ENCODE data around the gene PKP4.

PKP4 gene

GRCh38 chr2:158716921-158717320, 260.2 kb downstream of the PKP4 start:
- Histone ChIP-seq H3K9me3 (ENCODE audit: low read length) (no peaks in the 10 kb centered on the region), H3K27ac (ENCODE audit: low read depth, low read length) (no peak overlapping the region), H3K27me3 (ENCODE audit: control insufficient read depth in 1 of 2, insufficient read depth in 2 of 2, low read length in 2 of 2) (no peaks in the 10 kb centered on the region), H3K9ac (ENCODE audit: low read length) (no peak overlapping the region), H3K4me3 (ENCODE audit: low read depth in 1 of 2, low read length in 2 of 2) (no peak overlapping the region), H3K36me3 (ENCODE audit: insufficient read depth, low read length) (no peaks in the 10 kb centered on the region), H3K4me1 (ENCODE audit: insufficient read depth, low read length) (no peaks in the 10 kb centered on the region)

- no peak overlapping the region for H3K4me3 ChIP-seq (ENCODE audit: low read depth in 1 of 2, low read length in 2 of 2)
- H3K36me3 ChIP-seq (ENCODE audit: insufficient read depth, low read length), result no peaks in the 10 kb centered on the region
- H3K9me3 ChIP-seq (ENCODE audit: low read length), result no peaks in the 10 kb centered on the region
- H3K27me3 ChIP-seq (ENCODE audit: control insufficient read depth in 1 of 2, insufficient read depth in 2 of 2, low read length in 2 of 2), result no peaks in the 10 kb centered on the region
- no peaks in the 10 kb centered on the region for H3K4me1 ChIP-seq (ENCODE audit: insufficient read depth, low read length)
- no peak overlapping the region for H3K27ac ChIP-seq (ENCODE audit: low read depth, low read length)
- H3K9ac ChIP-seq (ENCODE audit: low read length), result no peak overlapping the region
Measured at GRCh38 chr2:158717366-158718195, 260.8 kb downstream of the PKP4 start.

- H3K27ac ChIP-seq (ENCODE audit: low read depth, low read length), result no peak overlapping the region
- no peak overlapping the region for H3K9ac ChIP-seq (ENCODE audit: low read length)
- no peaks in the 10 kb centered on the region for H3K27me3 ChIP-seq (ENCODE audit: control insufficient read depth in 1 of 2, insufficient read depth in 2 of 2, low read length in 2 of 2)
- H3K4me3 ChIP-seq (ENCODE audit: low read depth in 1 of 2, low read length in 2 of 2), result no peak overlapping the region
- no peaks in the 10 kb centered on the region for H3K9me3 ChIP-seq (ENCODE audit: low read length)
- H3K36me3 ChIP-seq (ENCODE audit: insufficient read depth, low read length), result no peaks in the 10 kb centered on the region
- no peaks in the 10 kb centered on the region for H3K4me1 ChIP-seq (ENCODE audit: insufficient read depth, low read length)
Measured at GRCh38 chr2:158718196-158718585, 261.4 kb downstream of the PKP4 start.

GRCh38 chr2:158718851-158719250, 262.1 kb downstream of the PKP4 start:
- H3K4me1 ChIP-seq (ENCODE audit: insufficient read depth, low read length), result no peaks in the 10 kb centered on the region

GRCh38 chr2:158719403-158719802, 262.7 kb downstream of the PKP4 start:
- H3K27me3 ChIP-seq (ENCODE audit: control insufficient read depth in 1 of 2, insufficient read depth in 2 of 2, low read length in 2 of 2), result no peaks in the 10 kb centered on the region
- no peak overlapping the region for H3K4me3 ChIP-seq (ENCODE audit: low read depth in 1 of 2, low read length in 2 of 2)
- no peaks in the 10 kb centered on the region for H3K4me1 ChIP-seq (ENCODE audit: insufficient read depth, low read length)
- H3K36me3 ChIP-seq (ENCODE audit: insufficient read depth, low read length), result no peaks in the 10 kb centered on the region
- H3K9me3 ChIP-seq (ENCODE audit: low read length), result no peaks in the 10 kb centered on the region
- H3K9ac ChIP-seq (ENCODE audit: low read length), result no peak overlapping the region
- H3K27ac ChIP-seq (ENCODE audit: low read depth, low read length), result no peak overlapping the region

More at GRCh38 chr2:158718851-158719250, 262.1 kb downstream of the PKP4 start:
- no peak overlapping the region for H3K27ac ChIP-seq (ENCODE audit: low read depth, low read length)
- no peaks in the 10 kb centered on the region for H3K9me3 ChIP-seq (ENCODE audit: low read length)
- no peak overlapping the region for H3K9ac ChIP-seq (ENCODE audit: low read length)
- no peak overlapping the region for H3K4me3 ChIP-seq (ENCODE audit: low read depth in 1 of 2, low read length in 2 of 2)
- H3K36me3 ChIP-seq (ENCODE audit: insufficient read depth, low read length), result no peaks in the 10 kb centered on the region
- H3K27me3 ChIP-seq (ENCODE audit: control insufficient read depth in 1 of 2, insufficient read depth in 2 of 2, low read length in 2 of 2), result no peaks in the 10 kb centered on the region

GRCh38 chr2:158722266-158723105, 265.7 kb downstream of the PKP4 start:
- H3K27ac ChIP-seq (ENCODE audit: low read depth, low read length), result no peak overlapping the region
- no peaks in the 10 kb centered on the region for H3K36me3 ChIP-seq (ENCODE audit: insufficient read depth, low read length)
- no peaks in the 10 kb centered on the region for H3K4me1 ChIP-seq (ENCODE audit: insufficient read depth, low read length)
- H3K9ac ChIP-seq (ENCODE audit: low read length), result no peak overlapping the region
- no peaks in the 10 kb centered on the region for H3K9me3 ChIP-seq (ENCODE audit: low read length)
- H3K4me3 ChIP-seq (ENCODE audit: low read depth in 1 of 2, low read length in 2 of 2), result no peak overlapping the region
- H3K27me3 ChIP-seq (ENCODE audit: control insufficient read depth in 1 of 2, insufficient read depth in 2 of 2, low read length in 2 of 2), result no peaks in the 10 kb centered on the region

- H3K9me3 ChIP-seq (ENCODE audit: low read length), result no peaks in the 10 kb centered on the region
- H3K27me3 ChIP-seq (ENCODE audit: control insufficient read depth in 1 of 2, insufficient read depth in 2 of 2, low read length in 2 of 2), result no peaks in the 10 kb centered on the region
- H3K27ac ChIP-seq (ENCODE audit: low read depth, low read length), result no peak overlapping the region
- H3K36me3 ChIP-seq (ENCODE audit: insufficient read depth, low read length), result no peaks in the 10 kb centered on the region
- no peaks in the 10 kb centered on the region for H3K4me1 ChIP-seq (ENCODE audit: insufficient read depth, low read length)
- H3K9ac ChIP-seq (ENCODE audit: low read length), result no peak overlapping the region
- no peak overlapping the region for H3K4me3 ChIP-seq (ENCODE audit: low read depth in 1 of 2, low read length in 2 of 2)
Measured at GRCh38 chr2:158723181-158723838, 266.6 kb downstream of the PKP4 start.

GRCh38 chr2:158723921-158724802, 267.4 kb downstream of the PKP4 start:
- no peak overlapping the region for H3K27ac ChIP-seq (ENCODE audit: low read depth, low read length)
- no peaks in the 10 kb centered on the region for H3K4me1 ChIP-seq (ENCODE audit: insufficient read depth, low read length)
- H3K36me3 ChIP-seq (ENCODE audit: insufficient read depth, low read length), result no peaks in the 10 kb centered on the region
- H3K9ac ChIP-seq (ENCODE audit: low read length), result no peak overlapping the region
- H3K27me3 ChIP-seq (ENCODE audit: control insufficient read depth in 1 of 2, insufficient read depth in 2 of 2, low read length in 2 of 2), result no peaks in the 10 kb centered on the region
- H3K4me3 ChIP-seq (ENCODE audit: low read depth in 1 of 2, low read length in 2 of 2), result no peak overlapping the region
- no peaks in the 10 kb centered on the region for H3K9me3 ChIP-seq (ENCODE audit: low read length)

GRCh38 chr2:158724803-158725381, 268.1 kb downstream of the PKP4 start:
- H3K4me3 ChIP-seq (ENCODE audit: low read depth in 1 of 2, low read length in 2 of 2), result no peak overlapping the region
- H3K9me3 ChIP-seq (ENCODE audit: low read length), result no peaks in the 10 kb centered on the region
- H3K4me1 ChIP-seq (ENCODE audit: insufficient read depth, low read length), result no peaks in the 10 kb centered on the region
- no peak overlapping the region for H3K9ac ChIP-seq (ENCODE audit: low read length)
- H3K27ac ChIP-seq (ENCODE audit: low read depth, low read length), result no peak overlapping the region
- no peaks in the 10 kb centered on the region for H3K36me3 ChIP-seq (ENCODE audit: insufficient read depth, low read length)
- H3K27me3 ChIP-seq (ENCODE audit: control insufficient read depth in 1 of 2, insufficient read depth in 2 of 2, low read length in 2 of 2), result no peaks in the 10 kb centered on the region

GRCh38 chr2:158725441-158725891, 268.7 kb downstream of the PKP4 start:
- Histone ChIP-seq H3K4me3 (ENCODE audit: low read depth in 1 of 2, low read length in 2 of 2) (no peak overlapping the region), H3K4me1 (ENCODE audit: insufficient read depth, low read length) (no peaks in the 10 kb centered on the region), H3K36me3 (ENCODE audit: insufficient read depth, low read length) (no peaks in the 10 kb centered on the region), H3K9me3 (ENCODE audit: low read length) (no peaks in the 10 kb centered on the region), H3K27me3 (ENCODE audit: control insufficient read depth in 1 of 2, insufficient read depth in 2 of 2, low read length in 2 of 2) (peaks cover 0 to under 1% of the 10 kb centered on the region in 2 donors), H3K9ac (ENCODE audit: low read length) (no peak overlapping the region), H3K27ac (ENCODE audit: low read depth, low read length) (no peak overlapping the region)
